Tibial artery (tissue), 4 donors: Measurements from ENCODE around the gene C2orf66.

Experiments used
- DNase-seq, 2 donors: peaks; one replicate each; pipeline ENCODE4 v3.0.0-alpha.2; 2019
- H3K27ac ChIP-seq, 2 donors: fragments of 200-600 bp; sonication (generic) in 1 of 2; 1 replicate in 1 of 2; 2 replicates in 1 of 2; pipeline ENCODE4 v1.5.1; 2018 to 2019; ENCODE audit warnings: mild to moderate bottlenecking in 1 of 2
- H3K27me3 ChIP-seq, 2 donors: fragments of 200-600 bp; sonication (generic) in 1 of 2; one replicate each; pipeline versions ENCODE4 v1.5.1 to v1.6.0; 2016 to 2019
- H3K36me3 ChIP-seq, 3 donors: fragments of 200-600 bp; sonication (generic) in 2 of 3; one replicate each; pipeline ENCODE4 v1.5.1; 2016 to 2019; ENCODE audit warnings: mild to moderate bottlenecking in 2 of 3
- H3K4me1 ChIP-seq, 4 donors: fragments of 200-600 bp; sonication (generic) in 2 of 4; 1 replicate in 3 of 4; 2 replicates in 1 of 4; pipeline ENCODE4 v1.5.1; 2016 to 2019
- H3K4me3 ChIP-seq, 2 donors: fragments of 200-600 bp; sonication (generic) in 1 of 2; 1 replicate in 1 of 2; 2 replicates in 1 of 2; pipeline ENCODE4 v1.5.1; 2018 to 2019; ENCODE audit warnings: mild to moderate bottlenecking in 2 of 2
- H3K9me3 ChIP-seq, 3 donors: fragments of 200-600 bp; sonication (generic) in 1 of 3; one replicate each; pipeline ENCODE4 v1.5.1; 2016 to 2019
- CTCF ChIP-seq, 2 experiments: fragments of 200-600 bp in 1 of 2; fragments of 450-650 bp in 1 of 2; IDR thresholded peaks; one replicate each; pipeline ENCODE4 v1.5.1; 2017 to 2019; ENCODE audit warnings: antibody characterized with exemption in 2 of 2, mild to moderate bottlenecking in 1 of 2, moderate library complexity in 1 of 2
- intact Hi-C: fragments of 100-400 bp; cut with DNase I; formaldehyde crosslinking; loops from one replicate; pipeline ENCODE4 v1.15.0; 2023; ENCODE audit warnings: low total_unique reads

C2orf66 gene

GRCh38 chr2:196809260-196809659 lies at the start of gene C2orf66:
Gene C2orf66 (minus strand): TSS chr2:196809355. CDS start chr2:196809336, 19 bp downstream.
- H3K27ac ChIP-seq = no peak within 1 kb of the TSS

GRCh38 chr2:196854629-196855028 lies 45.5 kb upstream of the C2orf66 start:
- Histone ChIP-seq H3K27ac (no peak overlapping the region), H3K4me1 (no peaks in the 10 kb centered on the region), H3K36me3 (peaks cover 3 to 11% (median 5%) of the 10 kb centered on the region in 3 donors), H3K27me3 (no peaks in the 10 kb centered on the region), H3K4me3 (no peak overlapping the region), H3K9me3 (peaks cover 0 to 7% (median 5%) of the 10 kb centered on the region in 3 donors)
- TF ChIP-seq CTCF (IDR thresholded peaks at IDR 0.05) = no peak
- no peak for DNase-seq
- intact Hi-C loops = no loop called here

More at GRCh38 chr2:196809260-196809659, at the start of gene C2orf66:
- TF ChIP-seq CTCF (IDR thresholded peaks at IDR 0.05) = no peak
- no peak within 1 kb of the TSS for H3K4me3 ChIP-seq
- no peaks in the 10 kb centered on the region for H3K36me3 ChIP-seq
- intact Hi-C loops = no loop called here
- no peaks in the 10 kb centered on the region for H3K4me1 ChIP-seq
- no peak for DNase-seq
- H3K9me3 ChIP-seq = no peaks in the 10 kb centered on the region
- peaks cover 0 to 2% of the 10 kb centered on the region in 2 donors for H3K27me3 ChIP-seq

- H3K36me3 ChIP-seq = no peaks in the 10 kb centered on the region
- intact Hi-C loops = no loop called here
- DNase-seq = no peak
- H3K4me3 ChIP-seq = no peak overlapping the region
- H3K4me1 ChIP-seq = no peaks in the 10 kb centered on the region
- H3K27me3 ChIP-seq = no peaks in the 10 kb centered on the region
- no peak overlapping the region for H3K27ac ChIP-seq
- no peak for TF ChIP-seq CTCF (IDR thresholded peaks at IDR 0.05)
- no peaks in the 10 kb centered on the region for H3K9me3 ChIP-seq
Measured at GRCh38 chr2:196853301-196854087, 44.3 kb upstream of the C2orf66 start.

- intact Hi-C loops = no loop called here
- no peak for DNase-seq
- Histone ChIP-seq H3K4me1 (no peaks in the 10 kb centered on the region), H3K4me3 (no peak overlapping the region), H3K27ac (no peak overlapping the region), H3K36me3 (no peaks in the 10 kb centered on the region), H3K27me3 (no peaks in the 10 kb centered on the region), H3K9me3 (no peaks in the 10 kb centered on the region)
- TF ChIP-seq CTCF (IDR thresholded peaks at IDR 0.05) = no peak
Measured at GRCh38 chr2:196851088-196851487, 41.9 kb upstream of the C2orf66 start.

GRCh38 chr2:196849895-196850294 lies 40.7 kb upstream of the C2orf66 start:
- no peak overlapping the region for H3K4me3 ChIP-seq
- no peak for DNase-seq
- no peaks in the 10 kb centered on the region for H3K9me3 ChIP-seq
- H3K27ac ChIP-seq = no peak overlapping the region
- no peak for TF ChIP-seq CTCF (IDR thresholded peaks at IDR 0.05)
- no peaks in the 10 kb centered on the region for H3K36me3 ChIP-seq
- H3K4me1 ChIP-seq = no peaks in the 10 kb centered on the region
- no peaks in the 10 kb centered on the region for H3K27me3 ChIP-seq
- intact Hi-C loops = no loop called here
